A549 (cell line): ENCODE results near the gene KCNJ6. TPM values are rescaled to one million over a fixed set of nuclear protein-coding genes. Genes with fewer than 3 reads are reported as not detected.

Experiments used
- ATAC-seq, 2 experiments: fragments of 200-7000 bp in 1 of 2; fragments of >200 bp in 1 of 2; cut with Nextera tagmentation in 1 of 2; cut with Tn5 transposase in 1 of 2; 3 replicates each; pipeline versions ENCODE4 v1.8.0 to v1.9.1; 2018 to 2020; ENCODE audit warnings: mild to moderate bottlenecking in 1 of 2, moderate library complexity in 1 of 2
- CTCF ChIA-PET: fragments of 300-600 bp; sonication (Branson Sonifier 250); formaldehyde crosslinking; extraction: SDS; loops from one replicate; lab custom pipeline; 2021; ENCODE audit warnings: antibody characterized with exemption, inconsistent platforms; lab: Yijun Ruan, JAX
- POLR2A ChIA-PET: fragments of 350-600 bp; formaldehyde crosslinking; extraction: SDS; loops from one replicate; lab custom pipeline; 2021; ENCODE audit warnings: antibody characterized with exemption, inconsistent platforms; lab: Yijun Ruan, JAX
- DNase-seq, 2 experiments: peaks; one replicate each; pipeline versions ENCODE4 v3.0.0 to v3.0.0-alpha.2; 2011 to 2016; ENCODE audit warnings: low read depth in 1 of 2, low spot score in 1 of 2
- FAIRE-seq: peaks from 2 replicates; lab custom pipeline; 2011; peaks lifted over from hg19 to GRCh38; lab: Jason Lieb, UNC
- H3K27ac ChIP-seq, 2 experiments: fragments of >200 bp; sonication (Bioruptor Twin); formaldehyde crosslinking; 3 replicates each; pipeline ENCODE4 v1.5.1; 2016 to 2017
- H3K4me1 ChIP-seq: fragments of >200 bp; sonication (Bioruptor Twin); formaldehyde crosslinking; 3 replicates; pipeline ENCODE4 v1.6.1; 2016
- H3K4me2 ChIP-seq: fragments of >200 bp; sonication (Bioruptor Twin); formaldehyde crosslinking; 3 replicates; pipeline ENCODE4 v1.6.1; 2016
- H3K4me3 ChIP-seq: fragments of >200 bp; sonication (Bioruptor Twin); formaldehyde crosslinking; 3 replicates; pipeline ENCODE4 v1.5.1; 2016
- H3K9me3 ChIP-seq: fragments of >200 bp; sonication (Bioruptor Twin); formaldehyde crosslinking; 3 replicates; pipeline ENCODE4 v1.6.1; 2016
- CHD4 ChIP-seq: fragments of 200-600 bp; sonication (generic); IDR thresholded peaks from 2 replicates; pipeline ENCODE4 v1.6.1; 2016; ENCODE audit warnings: antibody characterized with exemption, mild to moderate bottlenecking, borderline replicate concordance
- CTCF ChIP-seq: fragments of >200 bp; sonication (Bioruptor Twin); formaldehyde crosslinking; IDR thresholded peaks from 3 replicates; pipeline ENCODE4 v1.5.1; 2016
- FOXS1 ChIP-seq: fragments of 250-450 bp; sonication (Bioruptor Pico); IDR thresholded peaks from 2 replicates; pipeline ENCODE4 v1.5.0; 2020; ENCODE audit warnings: mild to moderate bottlenecking, moderate library complexity
- GATA3 ChIP-seq: IDR thresholded peaks from 2 replicates; pipeline ENCODE4 v1.6.1; 2012; ENCODE audit warnings: borderline replicate concordance
- KDM1A ChIP-seq: fragments of 200-600 bp; sonication (generic); IDR thresholded peaks from 2 replicates; pipeline ENCODE4 v1.6.1; 2016; ENCODE audit warnings: low read depth, mild to moderate bottlenecking
- NR3C1 ChIP-seq: fragments of >200 bp; sonication (Bioruptor Twin); formaldehyde crosslinking; IDR thresholded peaks from 3 replicates; pipeline ENCODE4 v1.6.1; 2017
- RAD21 ChIP-seq, 2 experiments: fragments of >200 bp in 1 of 2; sonication (Bioruptor Twin) in 1 of 2; formaldehyde crosslinking in 1 of 2; IDR thresholded peaks in 1 of 2; conservative IDR thresholded peaks in 1 of 2; 2 replicates in 1 of 2; 3 replicates in 1 of 2; pipeline ENCODE4 v1.6.1; 2012 to 2018; ENCODE audit warnings: inconsistent platforms in 1 of 2
- RNF2 ChIP-seq: fragments of 200-600 bp; sonication (generic); IDR thresholded peaks from 2 replicates; pipeline ENCODE4 v1.6.1; 2016; ENCODE audit warnings: low read depth, mild to moderate bottlenecking, antibody characterized with exemption, moderate library complexity, borderline replicate concordance
- SMC3 ChIP-seq: fragments of >200 bp; sonication (Bioruptor Twin); formaldehyde crosslinking; IDR thresholded peaks from 3 replicates; pipeline ENCODE4 v1.6.1; 2018; ENCODE audit warnings: inconsistent platforms
- WGBS: methylation state at CpG from one replicate; pipeline ENCODE4 v1.1.6; 2017; ENCODE audit errors: missing lambda C conversion rate; 5-methylcytosine and 5-hydroxymethylcytosine counted together
- polyA plus RNA-seq, 4 experiments: library from polyadenylated mRNA; depleted of rRNA in 3 of 4; stranded (reverse); fragments of >200 nt; fragmentation: RNase III in 1 of 4; extraction: RNeasy Plus Mini Kit Qiagen cat#74134 plus additional on column Dnase treatment in 1 of 4; gene quantifications; 2 replicates in 3 of 4; 3 replicates in 1 of 4; pipeline ENCODE4 v1.2.3, GENCODE V29; 2011 to 2017
- TF ChIP-seq, protein P1 (sequence below): fragments of 450-650 bp; IDR thresholded peaks from 2 replicates; pipeline ENCODE4 v1.6.1; 2014; ENCODE audit warnings: antibody characterized with exemption
- TF ChIP-seq, protein P2 (sequence below): IDR thresholded peaks from 2 replicates; pipeline ENCODE4 v1.6.1; 2012
- TF ChIP-seq, protein P3 (sequence below): fragments of >200 bp; sonication (Bioruptor Twin); formaldehyde crosslinking; IDR thresholded peaks from 2 replicates; pipeline ENCODE4 v1.6.1; 2016
- TF ChIP-seq, protein P4 (sequence below): fragments of 200-600 bp; sonication (generic); IDR thresholded peaks from 2 replicates; pipeline ENCODE4 v1.6.1; 2016; ENCODE audit warnings: antibody characterized with exemption, mild to moderate bottlenecking, moderate library complexity
- TF ChIP-seq, protein P5 (sequence below): fragments of >200 bp; sonication (Bioruptor Twin); formaldehyde crosslinking; IDR thresholded peaks from 3 replicates; pipeline ENCODE4 v1.6.1; 2016

KCNJ6 gene
- polyA plus RNA-seq, 2 of the 4 experiments (the other 2 are of a cell fraction) = 0.68 to 1.4 TPM

- Histone ChIP-seq H3K27ac (peak overlapping the region; percentile 56 to 65; a peak in 5 of 6 replicates), H3K4me1 (peaks cover 26% of the 10 kb centered on the region), H3K4me2 (peak overlapping the region; percentile 73), H3K4me3 (no peak overlapping the region), H3K9me3 (no peaks in the 10 kb centered on the region)
- WGBS = 0% methylated on average over 18 of the region's 35 CpGs
- peak; percentile 14 to 49 for DNase-seq
- ATAC-seq = peak; percentile 77 to 91; a peak in 5 of 6 replicates
- ChIA-PET CTCF (interaction anchor here (0.6 to 3.4 kb wide), 32 partner anchors 8 to 696 kb away, joined by 3 to 33 read pairs (median 4); no protein-coding TSS in a partner anchor), POLR2A (interaction anchor here (1.2 kb wide), 1 partner anchor 111 kb away, joined by 4 read pairs; no protein-coding TSS in a partner anchor)
- no peak for FAIRE-seq
- TF ChIP-seq SMC3 (peak; percentile 74; the same call in 2 of the 3 replicates), RNF2 (no peak), CTCF (peak; percentile 73), RAD21 (conservative IDR thresholded peaks at IDR 0.05 in 1 of 2, IDR thresholded peaks at IDR 0.05 in 1 of 2) (peak; percentile 65 to 76)
These were observed 241.0 kb downstream of the KCNJ6 start for GRCh38 chr21:37675202-37675801.

DNA sequence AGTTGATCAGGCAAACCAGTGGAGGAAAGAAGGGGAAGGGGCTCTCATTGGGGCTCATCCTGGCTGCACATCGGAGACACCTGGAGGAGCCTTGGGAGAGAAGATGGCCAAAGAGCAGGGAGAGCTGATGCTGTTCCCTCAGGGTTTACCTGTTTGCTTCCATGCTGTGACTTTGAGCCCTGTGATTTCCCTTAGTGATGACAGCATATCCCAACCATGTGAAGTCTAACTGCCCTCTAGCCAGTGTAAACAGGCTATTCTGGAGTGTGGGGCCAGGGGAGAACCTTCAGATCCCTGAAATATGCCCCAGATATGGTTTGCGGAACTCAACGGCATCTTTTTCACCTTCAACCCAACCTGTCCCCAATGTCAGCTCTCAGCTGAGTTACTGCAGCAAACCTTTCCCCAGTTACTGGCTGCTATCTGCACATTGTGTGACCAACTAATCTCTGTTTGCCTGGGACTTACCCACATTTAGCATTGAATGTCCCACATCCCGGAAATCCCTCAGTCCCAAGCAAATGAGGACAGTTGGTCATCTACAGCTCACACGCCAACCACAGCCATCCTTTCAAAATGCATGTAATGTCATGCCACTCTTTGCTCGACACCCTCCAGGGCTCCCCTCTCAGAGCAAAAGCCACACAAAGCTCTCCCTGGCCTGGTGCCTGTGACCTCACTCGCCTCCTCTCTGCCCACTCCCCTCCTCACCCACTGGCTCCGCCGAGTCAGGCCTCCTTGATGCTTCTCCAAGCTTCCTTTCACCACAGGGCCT, 242.3 kb downstream of the KCNJ6 start:
- Histone ChIP-seq H3K4me2 (no peak overlapping the region), H3K27ac (peak overlapping the region; percentile 1 to 10; a peak in 2 of 6 replicates), H3K4me3 (no peak overlapping the region), H3K4me1 (peaks cover 26% of the 10 kb centered on the region), H3K9me3 (no peaks in the 10 kb centered on the region)
- FAIRE-seq = no peak
- no peak for DNase-seq
- ATAC-seq = no peak
- ChIA-PET POLR2A (interaction anchor here (1.1 to 1.2 kb wide), 2 partner anchors 110 kb away, joined by 3 to 4 read pairs; no protein-coding TSS in a partner anchor), CTCF (interaction anchor here (0.7 to 3.4 kb wide), 26 partner anchors 8 to 681 kb away, joined by 3 to 33 read pairs (median 4); no protein-coding TSS in a partner anchor)
- WGBS = 85% methylated on average over 9 of the region's 9 CpGs
- TF ChIP-seq GATA3 (no peak), KDM1A (no peak), RNF2 (no peak)
- TF ChIP-seq, protein P1, sequence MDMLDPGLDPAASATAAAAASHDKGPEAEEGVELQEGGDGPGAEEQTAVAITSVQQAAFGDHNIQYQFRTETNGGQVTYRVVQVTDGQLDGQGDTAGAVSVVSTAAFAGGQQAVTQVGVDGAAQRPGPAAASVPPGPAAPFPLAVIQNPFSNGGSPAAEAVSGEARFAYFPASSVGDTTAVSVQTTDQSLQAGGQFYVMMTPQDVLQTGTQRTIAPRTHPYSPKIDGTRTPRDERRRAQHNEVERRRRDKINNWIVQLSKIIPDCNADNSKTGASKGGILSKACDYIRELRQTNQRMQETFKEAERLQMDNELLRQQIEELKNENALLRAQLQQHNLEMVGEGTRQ = no peak
- TF ChIP-seq, protein P2, sequence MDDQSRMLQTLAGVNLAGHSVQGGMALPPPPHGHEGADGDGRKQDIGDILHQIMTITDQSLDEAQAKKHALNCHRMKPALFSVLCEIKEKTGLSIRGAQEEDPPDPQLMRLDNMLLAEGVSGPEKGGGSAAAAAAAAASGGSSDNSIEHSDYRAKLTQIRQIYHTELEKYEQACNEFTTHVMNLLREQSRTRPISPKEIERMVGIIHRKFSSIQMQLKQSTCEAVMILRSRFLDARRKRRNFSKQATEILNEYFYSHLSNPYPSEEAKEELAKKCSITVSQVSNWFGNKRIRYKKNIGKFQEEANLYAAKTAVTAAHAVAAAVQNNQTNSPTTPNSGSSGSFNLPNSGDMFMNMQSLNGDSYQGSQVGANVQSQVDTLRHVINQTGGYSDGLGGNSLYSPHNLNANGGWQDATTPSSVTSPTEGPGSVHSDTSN = no peak
- TF ChIP-seq, protein P3, sequence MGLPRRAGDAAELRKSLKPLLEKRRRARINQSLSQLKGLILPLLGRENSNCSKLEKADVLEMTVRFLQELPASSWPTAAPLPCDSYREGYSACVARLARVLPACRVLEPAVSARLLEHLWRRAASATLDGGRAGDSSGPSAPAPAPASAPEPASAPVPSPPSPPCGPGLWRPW = no peak

DNA sequence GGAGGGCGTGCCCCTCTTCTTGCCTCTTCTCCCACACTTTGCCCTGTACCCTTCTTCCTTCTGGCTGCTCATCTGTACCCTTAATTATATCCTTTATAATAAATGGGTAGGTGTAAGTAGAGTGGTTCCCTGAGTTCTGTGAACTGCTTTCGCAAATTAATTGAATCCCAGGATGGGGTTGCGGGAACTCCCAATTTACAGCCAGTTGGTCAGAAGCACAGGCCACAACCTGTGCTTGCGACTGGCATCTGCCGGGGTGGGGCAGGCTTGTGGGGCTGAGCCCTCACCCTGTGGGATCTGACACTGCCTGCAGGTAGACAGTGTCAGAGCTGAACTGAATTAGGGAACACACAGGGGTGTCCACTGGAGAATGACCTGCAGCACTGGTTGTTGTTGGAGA, 244.9 kb downstream of the KCNJ6 start:
- ATAC-seq (no peak), DNase-seq (no peak), FAIRE-seq (no peak)
- ChIA-PET POLR2A (interaction anchor here (1.6 kb wide), 1 partner anchor 107 kb away, joined by 12 read pairs; no protein-coding TSS in a partner anchor), CTCF (interaction anchor here (0.6 to 1.8 kb wide), 3 partner anchors 107 to 681 kb away, joined by 3 to 8 read pairs (median 4); no protein-coding TSS in a partner anchor)
- Histone ChIP-seq H3K4me2 (peak overlapping the region; percentile 21; the same call in 2 of the 3 replicates), H3K9me3 (no peaks in the 10 kb centered on the region), H3K4me3 (no peak overlapping the region), H3K4me1 (peaks cover 35% of the 10 kb centered on the region), H3K27ac (peak overlapping the region; percentile 41 to 72; a peak in 5 of 6 replicates)
- TF ChIP-seq, protein P4, sequence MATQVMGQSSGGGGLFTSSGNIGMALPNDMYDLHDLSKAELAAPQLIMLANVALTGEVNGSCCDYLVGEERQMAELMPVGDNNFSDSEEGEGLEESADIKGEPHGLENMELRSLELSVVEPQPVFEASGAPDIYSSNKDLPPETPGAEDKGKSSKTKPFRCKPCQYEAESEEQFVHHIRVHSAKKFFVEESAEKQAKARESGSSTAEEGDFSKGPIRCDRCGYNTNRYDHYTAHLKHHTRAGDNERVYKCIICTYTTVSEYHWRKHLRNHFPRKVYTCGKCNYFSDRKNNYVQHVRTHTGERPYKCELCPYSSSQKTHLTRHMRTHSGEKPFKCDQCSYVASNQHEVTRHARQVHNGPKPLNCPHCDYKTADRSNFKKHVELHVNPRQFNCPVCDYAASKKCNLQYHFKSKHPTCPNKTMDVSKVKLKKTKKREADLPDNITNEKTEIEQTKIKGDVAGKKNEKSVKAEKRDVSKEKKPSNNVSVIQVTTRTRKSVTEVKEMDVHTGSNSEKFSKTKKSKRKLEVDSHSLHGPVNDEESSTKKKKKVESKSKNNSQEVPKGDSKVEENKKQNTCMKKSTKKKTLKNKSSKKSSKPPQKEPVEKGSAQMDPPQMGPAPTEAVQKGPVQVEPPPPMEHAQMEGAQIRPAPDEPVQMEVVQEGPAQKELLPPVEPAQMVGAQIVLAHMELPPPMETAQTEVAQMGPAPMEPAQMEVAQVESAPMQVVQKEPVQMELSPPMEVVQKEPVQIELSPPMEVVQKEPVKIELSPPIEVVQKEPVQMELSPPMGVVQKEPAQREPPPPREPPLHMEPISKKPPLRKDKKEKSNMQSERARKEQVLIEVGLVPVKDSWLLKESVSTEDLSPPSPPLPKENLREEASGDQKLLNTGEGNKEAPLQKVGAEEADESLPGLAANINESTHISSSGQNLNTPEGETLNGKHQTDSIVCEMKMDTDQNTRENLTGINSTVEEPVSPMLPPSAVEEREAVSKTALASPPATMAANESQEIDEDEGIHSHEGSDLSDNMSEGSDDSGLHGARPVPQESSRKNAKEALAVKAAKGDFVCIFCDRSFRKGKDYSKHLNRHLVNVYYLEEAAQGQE = no peak
- TF ChIP-seq, protein P5, sequence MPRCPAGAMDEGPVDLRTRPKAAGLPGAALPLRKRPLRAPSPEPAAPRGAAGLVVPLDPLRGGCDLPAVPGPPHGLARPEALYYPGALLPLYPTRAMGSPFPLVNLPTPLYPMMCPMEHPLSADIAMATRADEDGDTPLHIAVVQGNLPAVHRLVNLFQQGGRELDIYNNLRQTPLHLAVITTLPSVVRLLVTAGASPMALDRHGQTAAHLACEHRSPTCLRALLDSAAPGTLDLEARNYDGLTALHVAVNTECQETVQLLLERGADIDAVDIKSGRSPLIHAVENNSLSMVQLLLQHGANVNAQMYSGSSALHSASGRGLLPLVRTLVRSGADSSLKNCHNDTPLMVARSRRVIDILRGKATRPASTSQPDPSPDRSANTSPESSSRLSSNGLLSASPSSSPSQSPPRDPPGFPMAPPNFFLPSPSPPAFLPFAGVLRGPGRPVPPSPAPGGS = no peak
- no peak for TF ChIP-seq NR3C1
- no peak for TF ChIP-seq FOXS1 (CRISPR knock-in tag)
- TF ChIP-seq CHD4 = no peak
- 83% methylated on average over 4 of the region's 5 CpGs for WGBS
